WTC11 (cell line): ENCODE measurements around the gene ZFP91. TPM values are rescaled to one million over a fixed set of nuclear protein-coding genes. Genes with fewer than 3 reads are reported as not detected.

Experiments used
- ATAC-seq: fragments of 200-7000 bp; cut with Tn5 transposase; 2 replicates; pipeline ENCODE4 v1.10.0; 2021; ENCODE audit warnings: mild to moderate bottlenecking, moderate library complexity
- CTCF ChIA-PET: fragments of 300-600 bp; sonication (Branson Sonifier 250); formaldehyde crosslinking; loops from one replicate; lab custom pipeline; 2021; ENCODE audit warnings: antibody characterized with exemption; lab: Charles Lee
- POLR2A ChIA-PET: fragments of 350-600 bp; sonication (Branson Sonifier 250); formaldehyde crosslinking; loops from one replicate; lab custom pipeline; 2021; ENCODE audit warnings: antibody characterized with exemption; lab: Charles Lee
- DNase-seq: peaks from one replicate; pipeline ENCODE4 v3.0.0; 2021; ENCODE audit warnings: low spot score
- H3K27ac Mint-ChIP-seq: 2 replicates; pipeline ENCODE4 v1.8.0; 2021; ENCODE audit warnings: mixed read lengths
- H3K27me3 Mint-ChIP-seq: 2 replicates; pipeline ENCODE4 v1.8.0; 2021; ENCODE audit warnings: low read depth, mild to moderate bottlenecking, moderate library complexity, mixed read lengths
- H3K36me3 Mint-ChIP-seq: 2 replicates; pipeline ENCODE4 v1.8.0; 2021; ENCODE audit warnings: mixed read lengths
- H3K4me1 Mint-ChIP-seq: 2 replicates; pipeline ENCODE4 v1.8.0; 2022; ENCODE audit warnings: mixed read lengths
- H3K4me3 Mint-ChIP-seq: 2 replicates; pipeline ENCODE4 v1.8.0; 2021; ENCODE audit warnings: mild to moderate bottlenecking, moderate library complexity, mixed read lengths
- H3K9me3 Mint-ChIP-seq: 2 replicates; pipeline ENCODE4 v1.8.0; 2021; ENCODE audit warnings: mixed read lengths
- ATF1 ChIP-seq: sonication (generic); formaldehyde crosslinking; IDR thresholded peaks from 2 replicates; pipeline ENCODE4 v1.8.1; 2023; ENCODE audit warnings: mild to moderate bottlenecking, moderate library complexity, missing genetic modification reagents
- CREB1 ChIP-seq: sonication (generic); formaldehyde crosslinking; IDR thresholded peaks from 2 replicates; pipeline ENCODE4 v1.8.0; 2023; ENCODE audit warnings: mild to moderate bottlenecking, missing genetic modification reagents
- CTCF ChIP-seq: fragments of 200-600 bp; IDR thresholded peaks from 2 replicates; pipeline ENCODE4 v1.8.0; 2022; ENCODE audit warnings: antibody characterized with exemption
- E2F4 ChIP-seq: sonication (generic); formaldehyde crosslinking; IDR thresholded peaks from 2 replicates; pipeline ENCODE4 v1.8.1; 2022; ENCODE audit warnings: low read depth, mild to moderate bottlenecking, moderate library complexity, missing genetic modification reagents, borderline replicate concordance
- GABPB1 ChIP-seq: sonication (generic); formaldehyde crosslinking; IDR thresholded peaks from 2 replicates; pipeline ENCODE4 v1.8.1; 2023; ENCODE audit warnings: mild to moderate bottlenecking, missing genetic modification reagents
- HMGA2 ChIP-seq: fragments of 250-450 bp; sonication (Bioruptor Pico); IDR thresholded peaks from 2 replicates; pipeline ENCODE4 v1.4.0; 2021; ENCODE audit warnings: mild to moderate bottlenecking, moderate library complexity
- IRF2 ChIP-seq: sonication (generic); formaldehyde crosslinking; IDR thresholded peaks from 2 replicates; pipeline ENCODE4 v1.8.0; 2022; ENCODE audit warnings: low read depth, missing genetic modification reagents, borderline replicate concordance
- MXD4 ChIP-seq: fragments of 250-450 bp; sonication (Bioruptor Pico); IDR thresholded peaks from 2 replicates; pipeline ENCODE4 v1.8.0; 2021; ENCODE audit warnings: mild to moderate bottlenecking, moderate library complexity, borderline replicate concordance
- NFYB ChIP-seq: sonication (generic); formaldehyde crosslinking; conservative IDR thresholded peaks from 2 replicates; pipeline ENCODE4 v1.8.0; 2022; ENCODE audit warnings: low read depth, missing genetic modification reagents
- RELA ChIP-seq: sonication (generic); formaldehyde crosslinking; IDR thresholded peaks from 2 replicates; pipeline ENCODE4 v1.8.1; 2022; ENCODE audit warnings: missing genetic modification reagents, mild to moderate bottlenecking, borderline replicate concordance
- TCF7 ChIP-seq: sonication (generic); formaldehyde crosslinking; IDR thresholded peaks from 2 replicates; pipeline ENCODE4 v1.8.0; 2022; ENCODE audit warnings: mild to moderate bottlenecking, low read depth, missing genetic modification reagents, moderate library complexity
- ZNF219 ChIP-seq: sonication (generic); formaldehyde crosslinking; IDR thresholded peaks from 2 replicates; pipeline ENCODE4 v1.8.0; 2023; ENCODE audit warnings: missing genetic modification reagents, mild to moderate bottlenecking, borderline replicate concordance
- ZNF263 ChIP-seq: sonication (generic); formaldehyde crosslinking; IDR thresholded peaks from 2 replicates; pipeline ENCODE4 v1.8.1; 2022; ENCODE audit warnings: low read depth, mild to moderate bottlenecking, moderate library complexity, missing genetic modification reagents
- ZNF423 ChIP-seq: fragments of 250-450 bp; sonication (Bioruptor Pico); IDR thresholded peaks from 2 replicates; pipeline ENCODE4 v2.1.2; 2022; ENCODE audit warnings: mild to moderate bottlenecking, moderate library complexity
- total RNA-seq: library from RNA; stranded (reverse); gene quantifications from 3 replicates; pipeline ENCODE4 v1.2.3, GENCODE V29; 2021
- TF ChIP-seq, protein P1 (sequence below): fragments of 250-450 bp; sonication (Bioruptor Pico); conservative IDR thresholded peaks from 2 replicates; pipeline ENCODE4 v1.9.0; 2021; ENCODE audit warnings: mild to moderate bottlenecking
- TF ChIP-seq, protein P2 (sequence below): sonication (generic); formaldehyde crosslinking; IDR thresholded peaks from 2 replicates; pipeline ENCODE4 v1.8.0; 2022; ENCODE audit warnings: mild to moderate bottlenecking, missing genetic modification reagents
- TF ChIP-seq, protein P3 (sequence below): sonication (generic); formaldehyde crosslinking; IDR thresholded peaks from 2 replicates; pipeline ENCODE4 v1.8.0; 2022; ENCODE audit warnings: mild to moderate bottlenecking, missing genetic modification reagents
- TF ChIP-seq, protein P4 (sequence below): sonication (generic); formaldehyde crosslinking; IDR thresholded peaks from 2 replicates; pipeline ENCODE4 v1.8.0; 2022; ENCODE audit warnings: mild to moderate bottlenecking, missing genetic modification reagents

Gene ZFP91
- total RNA-seq, 1 experiment from 2014 or later, result 28.1 TPM

DNA sequence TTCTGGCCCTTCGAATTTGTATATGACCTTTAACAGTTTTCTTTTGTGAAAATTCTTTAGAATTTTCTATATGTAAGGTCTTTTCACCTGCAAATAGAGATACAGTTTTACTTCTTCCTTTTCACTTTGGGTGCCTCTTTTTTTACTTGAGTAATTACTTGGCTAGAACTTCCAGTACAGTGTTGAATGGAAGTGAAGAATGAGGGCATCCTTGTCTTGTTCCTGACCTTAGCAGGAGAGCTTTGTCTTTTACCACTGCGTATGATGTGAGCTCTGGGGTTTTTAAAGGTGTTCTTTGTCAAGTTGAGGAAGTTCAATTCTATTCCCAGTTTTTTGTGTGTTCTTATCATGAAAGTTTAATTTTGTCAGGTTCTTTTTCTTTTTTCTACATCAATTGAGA is 21.6 kb downstream of the ZFP91 start:
- no peaks in the 10 kb centered on the region for H3K27me3 Mint-ChIP-seq
- DNase-seq, result no peak
- TF ChIP-seq, protein P1, sequence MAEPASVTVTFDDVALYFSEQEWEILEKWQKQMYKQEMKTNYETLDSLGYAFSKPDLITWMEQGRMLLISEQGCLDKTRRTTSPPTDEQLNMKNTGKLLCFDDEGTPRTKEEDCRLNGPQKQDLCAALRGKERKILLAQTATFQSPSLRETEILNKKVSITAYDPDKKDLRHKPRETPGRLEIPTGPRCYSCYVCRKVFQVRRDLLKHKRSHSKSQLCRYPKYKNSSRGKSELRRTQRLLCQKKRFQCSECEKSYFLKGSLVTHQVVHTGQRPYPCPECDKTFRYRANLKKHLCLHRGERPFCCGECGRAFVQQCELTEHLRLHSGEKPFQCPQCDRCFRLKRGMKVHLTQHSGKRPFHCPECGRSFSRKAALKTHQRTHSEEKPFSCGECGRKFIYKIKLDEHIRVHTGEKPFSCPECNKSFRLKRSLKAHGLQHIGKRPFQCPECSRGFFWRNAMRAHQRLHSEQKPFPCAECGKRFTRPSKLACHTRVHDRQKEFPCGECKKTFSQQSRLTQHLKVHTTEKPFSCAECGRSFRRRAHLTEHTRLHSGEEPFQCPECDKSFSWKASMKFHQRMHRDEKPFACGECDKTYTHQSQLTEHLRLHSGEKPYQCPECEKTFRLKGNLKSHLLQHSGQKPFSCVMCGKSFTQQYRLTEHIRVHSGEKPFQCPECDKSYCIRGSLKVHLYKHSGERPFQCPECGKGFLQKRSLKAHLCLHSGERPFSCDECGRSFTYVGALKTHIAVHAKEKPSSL (CRISPR knock-in tag), result no peak
- TF ChIP-seq, all 79 proteins: peak for 0
- Mint-ChIP-seq H3K36me3 (0 out of 2 replicates have a peak, but pooled peaks cover 4% of the 10 kb centered on the region), H3K4me3 (no peak overlapping the region; the same call in 1 of the 2 replicates), H3K27ac (no peak overlapping the region), H3K4me1 (peaks cover 47% of the 10 kb centered on the region), H3K9me3 (no peaks in the 10 kb centered on the region)
- POLR2A ChIA-PET, result no interaction called here
- ATAC-seq, result peak; percentile 46
- CTCF ChIA-PET, result interaction anchor here (1.6 kb wide), 1 partner anchor 33 kb away, joined by 6 read pairs; no protein-coding TSS in a partner anchor

DNA sequence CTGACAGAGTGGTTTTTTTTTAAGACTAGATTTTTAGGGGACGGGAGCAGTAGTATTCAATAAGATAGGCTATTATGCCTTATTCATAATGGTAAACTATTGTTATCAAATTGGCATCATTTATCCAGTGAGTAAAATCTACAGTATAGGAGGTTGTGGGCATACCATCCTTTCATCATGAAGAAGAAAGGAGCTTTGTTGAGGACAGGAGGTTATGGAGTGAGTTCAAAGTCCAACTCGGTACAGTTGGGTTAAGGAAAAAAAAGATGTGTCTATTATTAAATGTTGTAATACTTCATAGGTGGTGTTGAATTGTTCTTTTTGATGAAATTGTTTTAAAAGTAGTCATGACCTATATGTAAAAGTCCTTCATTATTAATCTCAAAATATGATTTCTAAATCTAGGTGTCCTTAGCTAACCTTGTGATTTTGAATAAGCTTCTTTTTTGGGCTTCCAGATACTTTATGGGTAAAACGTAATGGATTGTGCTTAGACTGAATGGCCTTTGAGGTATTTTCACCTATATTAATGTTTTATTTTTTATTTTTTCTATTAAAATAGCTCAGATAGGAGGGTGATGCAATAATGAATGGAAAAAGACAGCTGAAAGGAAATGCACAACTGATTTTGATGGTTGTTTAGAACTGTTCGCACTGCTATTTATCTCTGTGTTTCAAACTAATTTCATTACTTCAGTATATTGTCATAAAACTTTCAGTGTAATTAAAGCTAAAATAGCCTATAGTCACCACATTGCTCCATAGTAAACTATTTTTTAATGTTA is 28.3 kb downstream of the ZFP91 start:
- Mint-ChIP-seq H3K4me3 (no peak overlapping the region), H3K27me3 (no peaks in the 10 kb centered on the region), H3K9me3 (no peaks in the 10 kb centered on the region), H3K27ac (0 out of 2 replicates have a peak overlapping the region, but pooled peaks have one; percentile 22), H3K36me3 (peaks cover 27% of the 10 kb centered on the region), H3K4me1 (peaks cover 17% of the 10 kb centered on the region)
- no peak for ATAC-seq
- POLR2A ChIA-PET, result interaction anchor here (1.0 kb wide), 1 partner anchor 179 kb away, joined by 4 read pairs; no protein-coding TSS in a partner anchor
- CTCF ChIA-PET, result interaction anchor here (0.9 to 3.6 kb wide), 4 partner anchors 22 to 551 kb away, joined by 3 to 18 read pairs (median 4); no protein-coding TSS in a partner anchor
- DNase-seq, result no peak
- TF ChIP-seq GABPB1 (no peak), ZNF263 (CRISPR knock-in tag) (no peak), MXD4 (CRISPR knock-in tag) (no peak), E2F4 (CRISPR knock-in tag) (no peak), RELA (CRISPR knock-in tag) (no peak), IRF2 (CRISPR knock-in tag) (no peak), CTCF (no peak), ATF1 (CRISPR knock-in tag) (no peak)
- TF ChIP-seq, protein P2, sequence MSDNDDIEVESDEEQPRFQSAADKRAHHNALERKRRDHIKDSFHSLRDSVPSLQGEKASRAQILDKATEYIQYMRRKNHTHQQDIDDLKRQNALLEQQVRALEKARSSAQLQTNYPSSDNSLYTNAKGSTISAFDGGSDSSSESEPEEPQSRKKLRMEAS (CRISPR knock-in tag), result no peak

- ATAC-seq, result no peak
- Mint-ChIP-seq H3K9me3 (no peaks in the 10 kb centered on the region), H3K4me1 (peaks cover 11% of the 10 kb centered on the region), H3K36me3 (peaks cover 34% of the 10 kb centered on the region), H3K27ac (no peak overlapping the region), H3K27me3 (no peaks in the 10 kb centered on the region), H3K4me3 (no peak overlapping the region)
- ChIA-PET CTCF (interaction anchor here (1.3 kb wide), 1 partner anchor 21 kb away, joined by 4 read pairs; no protein-coding TSS in a partner anchor), POLR2A (no interaction called here)
- DNase-seq, result no peak
- no peak for TF ChIP-seq ZNF219 (CRISPR knock-in tag)
Observed at GRCh38 chr11:58608331-58608730, 29.5 kb downstream of the ZFP91 start.

GRCh38 chr11:58609723-58610122 is 30.9 kb downstream of the ZFP91 start:
- no peaks in the 10 kb centered on the region for H3K9me3 Mint-ChIP-seq
- CTCF ChIA-PET, result no interaction called here
- no peak overlapping the region for H3K4me3 Mint-ChIP-seq
- ATAC-seq, result no peak
- H3K27me3 Mint-ChIP-seq, result no peaks in the 10 kb centered on the region
- POLR2A ChIA-PET, result no interaction called here
- DNase-seq, result no peak
- H3K36me3 Mint-ChIP-seq, result peaks cover 48% of the 10 kb centered on the region
- H3K27ac Mint-ChIP-seq, result no peak overlapping the region
- H3K4me1 Mint-ChIP-seq, result peaks cover 4% of the 10 kb centered on the region; the same call in 1 of the 2 replicates
- TF ChIP-seq, protein P3, sequence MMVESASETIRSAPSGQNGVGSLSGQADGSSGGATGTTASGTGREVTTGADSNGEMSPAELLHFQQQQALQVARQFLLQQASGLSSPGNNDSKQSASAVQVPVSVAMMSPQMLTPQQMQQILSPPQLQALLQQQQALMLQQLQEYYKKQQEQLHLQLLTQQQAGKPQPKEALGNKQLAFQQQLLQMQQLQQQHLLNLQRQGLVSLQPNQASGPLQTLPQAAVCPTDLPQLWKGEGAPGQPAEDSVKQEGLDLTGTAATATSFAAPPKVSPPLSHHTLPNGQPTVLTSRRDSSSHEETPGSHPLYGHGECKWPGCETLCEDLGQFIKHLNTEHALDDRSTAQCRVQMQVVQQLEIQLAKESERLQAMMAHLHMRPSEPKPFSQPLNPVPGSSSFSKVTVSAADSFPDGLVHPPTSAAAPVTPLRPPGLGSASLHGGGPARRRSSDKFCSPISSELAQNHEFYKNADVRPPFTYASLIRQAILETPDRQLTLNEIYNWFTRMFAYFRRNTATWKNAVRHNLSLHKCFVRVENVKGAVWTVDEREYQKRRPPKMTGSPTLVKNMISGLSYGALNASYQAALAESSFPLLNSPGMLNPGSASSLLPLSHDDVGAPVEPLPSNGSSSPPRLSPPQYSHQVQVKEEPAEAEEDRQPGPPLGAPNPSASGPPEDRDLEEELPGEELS (CRISPR knock-in tag), result no peak
- no peak for TF ChIP-seq TCF7 (CRISPR knock-in tag)
- no peak for TF ChIP-seq CREB1 (CRISPR knock-in tag)
- TF ChIP-seq ZNF219 (CRISPR knock-in tag), result no peak
- TF ChIP-seq ZNF423, result no peak
- TF ChIP-seq, protein P4, sequence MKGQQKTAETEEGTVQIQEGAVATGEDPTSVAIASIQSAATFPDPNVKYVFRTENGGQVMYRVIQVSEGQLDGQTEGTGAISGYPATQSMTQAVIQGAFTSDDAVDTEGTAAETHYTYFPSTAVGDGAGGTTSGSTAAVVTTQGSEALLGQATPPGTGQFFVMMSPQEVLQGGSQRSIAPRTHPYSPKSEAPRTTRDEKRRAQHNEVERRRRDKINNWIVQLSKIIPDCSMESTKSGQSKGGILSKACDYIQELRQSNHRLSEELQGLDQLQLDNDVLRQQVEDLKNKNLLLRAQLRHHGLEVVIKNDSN (CRISPR knock-in tag), result no peak
- TF ChIP-seq NFYB (CRISPR knock-in tag), result no peak
- TF ChIP-seq HMGA2 (CRISPR knock-in tag), result no peak
